ENCODE measurements around the gene ANO10. TPM values are rescaled to one million over a fixed set of nuclear protein-coding genes. Genes with fewer than 3 reads are reported as not detected.

The ANO10 gene
- polyA plus RNA-seq, 1 donor from 2014 or later, result 11.1 TPM

DNA sequence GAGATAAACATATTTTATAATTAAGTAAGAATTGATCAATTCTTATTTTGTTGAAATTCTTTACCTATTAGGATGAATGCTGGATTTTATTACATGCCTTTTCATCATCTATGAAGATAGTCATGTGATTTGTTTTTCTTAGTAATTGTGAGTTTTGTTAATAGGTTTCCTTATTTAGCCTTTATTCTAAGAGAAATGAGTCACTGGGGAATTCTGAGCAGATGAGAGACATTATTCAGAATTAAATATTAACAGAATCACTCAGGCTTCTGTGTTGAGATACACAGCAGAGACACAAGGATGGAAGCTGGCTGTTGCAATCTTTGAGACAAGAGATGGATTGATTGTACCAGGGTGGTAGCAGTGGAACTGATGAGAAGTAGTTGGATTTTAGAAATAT lies 7.4 kb upstream of the ANO10 start:
- Histone ChIP-seq H3K79me2 (replicated peaks; ENCODE audit: insufficient read depth, low read length) (no peaks in the 10 kb centered on the region), H3F3A (ENCODE audit: insufficient read depth, low read length, poor library complexity, severe bottlenecking) (no peaks in the 10 kb centered on the region), H4K20me1 (ENCODE audit: insufficient read depth) (no peaks in the 10 kb centered on the region), H3K9ac (ENCODE audit: low read length) (no peak overlapping the region), H3K36me3 (ENCODE audit: insufficient read depth, low read length) (no peaks in the 10 kb centered on the region), H3K27ac (ENCODE audit: low read length) (no peak overlapping the region), H3K9me3 (ENCODE audit: low read length) (no peaks in the 10 kb centered on the region), H3K27me3 (ENCODE audit: insufficient read depth, low read depth, low read length) (no peaks in the 10 kb centered on the region), H3K4me3 (ENCODE audit: low read length) (no peak overlapping the region), H3K4me2 (ENCODE audit: low read length) (no peak overlapping the region), H2AFZ (ENCODE audit: low read depth, low read length) (no peak overlapping the region), H3K9me2 (ENCODE audit: insufficient read depth, low read length) (no peaks in the 10 kb centered on the region)
- TF ChIP-seq TAF1 (IDR thresholded peaks at IDR 0.05; ENCODE audit: low read depth) (no peak), POLR2AphosphoS5 (IDR thresholded peaks at IDR 0.05) (no peak), EP300 (conservative IDR thresholded peaks at IDR 0.05; ENCODE audit: poor library complexity, severe bottlenecking) (no peak), SMC3 (conservative IDR thresholded peaks at IDR 0.05; ENCODE audit: poor library complexity) (no peak), EZH2 (IDR thresholded peaks at IDR 0.05; ENCODE audit: borderline replicate concordance, insufficient read depth, low read length, poor library complexity, severe bottlenecking) (no peak)
- TF ChIP-seq, protein P1, sequence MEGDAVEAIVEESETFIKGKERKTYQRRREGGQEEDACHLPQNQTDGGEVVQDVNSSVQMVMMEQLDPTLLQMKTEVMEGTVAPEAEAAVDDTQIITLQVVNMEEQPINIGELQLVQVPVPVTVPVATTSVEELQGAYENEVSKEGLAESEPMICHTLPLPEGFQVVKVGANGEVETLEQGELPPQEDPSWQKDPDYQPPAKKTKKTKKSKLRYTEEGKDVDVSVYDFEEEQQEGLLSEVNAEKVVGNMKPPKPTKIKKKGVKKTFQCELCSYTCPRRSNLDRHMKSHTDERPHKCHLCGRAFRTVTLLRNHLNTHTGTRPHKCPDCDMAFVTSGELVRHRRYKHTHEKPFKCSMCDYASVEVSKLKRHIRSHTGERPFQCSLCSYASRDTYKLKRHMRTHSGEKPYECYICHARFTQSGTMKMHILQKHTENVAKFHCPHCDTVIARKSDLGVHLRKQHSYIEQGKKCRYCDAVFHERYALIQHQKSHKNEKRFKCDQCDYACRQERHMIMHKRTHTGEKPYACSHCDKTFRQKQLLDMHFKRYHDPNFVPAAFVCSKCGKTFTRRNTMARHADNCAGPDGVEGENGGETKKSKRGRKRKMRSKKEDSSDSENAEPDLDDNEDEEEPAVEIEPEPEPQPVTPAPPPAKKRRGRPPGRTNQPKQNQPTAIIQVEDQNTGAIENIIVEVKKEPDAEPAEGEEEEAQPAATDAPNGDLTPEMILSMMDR (IDR thresholded peaks at IDR 0.05; ENCODE audit: poor library complexity, severe bottlenecking), result no peak
- TF ChIP-seq, protein P2, sequence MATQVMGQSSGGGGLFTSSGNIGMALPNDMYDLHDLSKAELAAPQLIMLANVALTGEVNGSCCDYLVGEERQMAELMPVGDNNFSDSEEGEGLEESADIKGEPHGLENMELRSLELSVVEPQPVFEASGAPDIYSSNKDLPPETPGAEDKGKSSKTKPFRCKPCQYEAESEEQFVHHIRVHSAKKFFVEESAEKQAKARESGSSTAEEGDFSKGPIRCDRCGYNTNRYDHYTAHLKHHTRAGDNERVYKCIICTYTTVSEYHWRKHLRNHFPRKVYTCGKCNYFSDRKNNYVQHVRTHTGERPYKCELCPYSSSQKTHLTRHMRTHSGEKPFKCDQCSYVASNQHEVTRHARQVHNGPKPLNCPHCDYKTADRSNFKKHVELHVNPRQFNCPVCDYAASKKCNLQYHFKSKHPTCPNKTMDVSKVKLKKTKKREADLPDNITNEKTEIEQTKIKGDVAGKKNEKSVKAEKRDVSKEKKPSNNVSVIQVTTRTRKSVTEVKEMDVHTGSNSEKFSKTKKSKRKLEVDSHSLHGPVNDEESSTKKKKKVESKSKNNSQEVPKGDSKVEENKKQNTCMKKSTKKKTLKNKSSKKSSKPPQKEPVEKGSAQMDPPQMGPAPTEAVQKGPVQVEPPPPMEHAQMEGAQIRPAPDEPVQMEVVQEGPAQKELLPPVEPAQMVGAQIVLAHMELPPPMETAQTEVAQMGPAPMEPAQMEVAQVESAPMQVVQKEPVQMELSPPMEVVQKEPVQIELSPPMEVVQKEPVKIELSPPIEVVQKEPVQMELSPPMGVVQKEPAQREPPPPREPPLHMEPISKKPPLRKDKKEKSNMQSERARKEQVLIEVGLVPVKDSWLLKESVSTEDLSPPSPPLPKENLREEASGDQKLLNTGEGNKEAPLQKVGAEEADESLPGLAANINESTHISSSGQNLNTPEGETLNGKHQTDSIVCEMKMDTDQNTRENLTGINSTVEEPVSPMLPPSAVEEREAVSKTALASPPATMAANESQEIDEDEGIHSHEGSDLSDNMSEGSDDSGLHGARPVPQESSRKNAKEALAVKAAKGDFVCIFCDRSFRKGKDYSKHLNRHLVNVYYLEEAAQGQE (IDR thresholded peaks at IDR 0.05; ENCODE audit: borderline replicate concordance), result no peak

DNA sequence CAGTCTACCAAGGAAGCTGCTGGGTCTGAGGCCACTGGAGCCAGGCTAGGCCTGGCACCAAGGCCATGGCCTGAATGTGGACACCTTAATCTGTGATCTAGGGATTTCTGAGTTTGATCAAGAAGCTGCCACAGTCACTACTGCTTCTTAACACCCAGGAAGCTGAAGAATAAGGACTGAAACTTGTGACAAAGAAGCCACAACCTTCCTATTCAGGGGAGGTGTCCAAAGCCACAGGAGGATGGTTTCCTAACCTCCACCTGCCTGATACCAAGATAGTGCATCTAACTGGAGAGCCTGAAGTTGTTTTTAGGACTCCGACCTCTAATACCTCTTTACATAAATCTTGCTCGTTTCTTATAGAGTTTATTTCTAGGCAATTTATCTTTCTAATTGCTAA lies 5.5 kb upstream of the ANO10 start:
- no peaks in the 10 kb centered on the region for H3K9me3 ChIP-seq (ENCODE audit: low read length)
- TF ChIP-seq EZH2 (IDR thresholded peaks at IDR 0.05; ENCODE audit: borderline replicate concordance, insufficient read depth, low read length, poor library complexity, severe bottlenecking) (no peak), POLR2AphosphoS5 (IDR thresholded peaks at IDR 0.05) (no peak), SMC3 (conservative IDR thresholded peaks at IDR 0.05; ENCODE audit: poor library complexity) (no peak), MXI1 (conservative IDR thresholded peaks at IDR 0.05; ENCODE audit: poor library complexity, severe bottlenecking) (no peak), TAF1 (IDR thresholded peaks at IDR 0.05; ENCODE audit: low read depth) (no peak), RAD21 (conservative IDR thresholded peaks at IDR 0.05) (no peak), EP300 (conservative IDR thresholded peaks at IDR 0.05; ENCODE audit: poor library complexity, severe bottlenecking) (no peak)
- TF ChIP-seq, protein P2 (IDR thresholded peaks at IDR 0.05; ENCODE audit: borderline replicate concordance), result no peak
- TF ChIP-seq, protein P1 (IDR thresholded peaks at IDR 0.05; ENCODE audit: poor library complexity, severe bottlenecking), result no peak
- H3K79me2 ChIP-seq (replicated peaks; ENCODE audit: insufficient read depth, low read length), result no peaks in the 10 kb centered on the region
- H3K9me2 ChIP-seq (ENCODE audit: insufficient read depth, low read length), result no peaks in the 10 kb centered on the region
- H3F3A ChIP-seq (ENCODE audit: insufficient read depth, low read length, poor library complexity, severe bottlenecking), result no peaks in the 10 kb centered on the region
- H3K4me3 ChIP-seq (ENCODE audit: low read length), result no peak overlapping the region
- H3K36me3 ChIP-seq (ENCODE audit: insufficient read depth, low read length), result no peaks in the 10 kb centered on the region
- no peaks in the 10 kb centered on the region for H3K27me3 ChIP-seq (ENCODE audit: insufficient read depth, low read depth, low read length)
- no peaks in the 10 kb centered on the region for H4K20me1 ChIP-seq (ENCODE audit: insufficient read depth)
- no peak overlapping the region for H3K9ac ChIP-seq (ENCODE audit: low read length)
- H3K27ac ChIP-seq (ENCODE audit: low read length), result no peak overlapping the region
- no peak overlapping the region for H3K4me2 ChIP-seq (ENCODE audit: low read length)
- no peak overlapping the region for H2AFZ ChIP-seq (ENCODE audit: low read depth, low read length)

Data from neural cell (in vitro differentiated cells).